GM23338 (cell line): ENCODE results near the gene PALLD.

ENCODE experiments used
- CTCF ChIP-seq, 2 experiments: fragments of 200-600 bp in 1 of 2; sonication (generic) in 1 of 2; conservative IDR thresholded peaks; 2 replicates each; pipeline versions ENCODE4 v1.5.1 to v1.6.1; 2016 to 2017; ENCODE audit warnings: antibody characterized with exemption in 2 of 2, low read depth in 2 of 2, mild to moderate bottlenecking in 2 of 2, moderate library complexity in 1 of 2
- ETS1 ChIP-seq: IDR thresholded peaks from 2 replicates; pipeline ENCODE4 v1.6.1; 2016; ENCODE audit warnings: antibody characterized with exemption
- EZH2 ChIP-seq: fragments of 200-600 bp; sonication (generic); IDR thresholded peaks from one replicate; pipeline ENCODE4 v1.8.0; 2017; ENCODE audit warnings: antibody characterized with exemption, mild to moderate bottlenecking, low read depth; ENCODE audit not compliant: unreplicated experiment
- EZH2phosphoT487 ChIP-seq: fragments of 200-600 bp; sonication (generic); IDR thresholded peaks from one replicate; pipeline ENCODE4 v1.8.1; 2018; ENCODE audit warnings: antibody characterized with exemption; ENCODE audit not compliant: unreplicated experiment
- JUNB ChIP-seq: IDR thresholded peaks from one replicate; pipeline ENCODE4 v1.6.1; 2016; ENCODE audit warnings: antibody characterized with exemption; ENCODE audit not compliant: unreplicated experiment
- NANOG ChIP-seq: IDR thresholded peaks from 2 replicates; pipeline ENCODE4 v1.6.1; 2016; ENCODE audit warnings: antibody characterized with exemption, borderline replicate concordance
- POLR2AphosphoS5 ChIP-seq: IDR thresholded peaks from 2 replicates; pipeline ENCODE4 v1.6.1; 2016; ENCODE audit warnings: antibody characterized with exemption, low read depth
- REST ChIP-seq: IDR thresholded peaks from one replicate; pipeline ENCODE4 v1.6.1; 2018; ENCODE audit warnings: antibody characterized with exemption; ENCODE audit not compliant: unreplicated experiment

- TF ChIP-seq EZH2phosphoT487 (no peak), CTCF (conservative IDR thresholded peaks at IDR 0.05; ENCODE audit: low read depth in 2 of 2) (no peak), REST (no peak), JUNB (no peak), NANOG (no peak), EZH2 (no peak), ETS1 (no peak), POLR2AphosphoS5 (no peak)
Observed at GRCh38 chr4:168534535-168534934, 37.7 kb downstream of the PALLD start.
